Fibroblast of skin of back (primary cell): ENCODE results near the gene LRRC70.

Source experiments
- DNase-seq: peaks from one replicate; pipeline ENCODE4 v3.0.0-alpha.2; 2013

LRRC70 gene

DNA sequence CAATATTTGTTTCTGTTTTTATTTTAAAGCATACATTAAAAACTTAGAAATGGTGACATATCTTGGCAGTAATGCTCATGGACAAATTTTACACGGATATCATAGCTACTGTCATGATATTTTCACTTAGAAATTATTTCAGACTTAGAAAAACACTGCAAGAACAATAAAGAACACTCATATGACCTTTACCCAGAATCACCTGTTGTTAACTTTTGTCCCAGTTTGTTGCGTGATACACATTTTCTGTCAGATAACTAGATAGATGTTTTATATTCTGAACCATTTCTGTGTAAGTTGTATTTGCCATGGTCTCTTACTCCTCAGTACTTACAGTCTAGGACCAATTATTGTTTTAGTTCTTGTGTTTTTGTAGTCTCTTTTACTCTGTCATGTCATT is 3.6 kb upstream of the LRRC70 start:
- DNase-seq, result no peak

DNA sequence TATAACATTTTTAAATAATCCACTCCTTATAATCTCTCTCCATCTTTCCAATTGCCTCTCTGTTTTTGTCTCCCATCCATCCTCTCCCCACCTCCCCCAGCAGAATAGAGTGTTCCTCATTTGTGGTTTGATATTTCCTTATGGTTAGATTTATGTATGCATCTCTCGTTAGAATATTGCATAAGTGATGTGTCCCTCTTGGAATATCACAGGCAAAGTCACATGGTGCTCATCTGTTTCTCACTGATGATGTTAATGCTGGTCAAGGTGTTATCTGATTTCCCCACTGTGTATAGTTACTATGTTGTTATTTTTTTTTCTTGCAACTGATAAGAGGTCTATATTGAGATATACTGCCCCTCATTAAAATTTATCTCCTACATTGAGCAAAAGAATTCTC is 3.1 kb upstream of the LRRC70 start:
- no peak for DNase-seq

DNA sequence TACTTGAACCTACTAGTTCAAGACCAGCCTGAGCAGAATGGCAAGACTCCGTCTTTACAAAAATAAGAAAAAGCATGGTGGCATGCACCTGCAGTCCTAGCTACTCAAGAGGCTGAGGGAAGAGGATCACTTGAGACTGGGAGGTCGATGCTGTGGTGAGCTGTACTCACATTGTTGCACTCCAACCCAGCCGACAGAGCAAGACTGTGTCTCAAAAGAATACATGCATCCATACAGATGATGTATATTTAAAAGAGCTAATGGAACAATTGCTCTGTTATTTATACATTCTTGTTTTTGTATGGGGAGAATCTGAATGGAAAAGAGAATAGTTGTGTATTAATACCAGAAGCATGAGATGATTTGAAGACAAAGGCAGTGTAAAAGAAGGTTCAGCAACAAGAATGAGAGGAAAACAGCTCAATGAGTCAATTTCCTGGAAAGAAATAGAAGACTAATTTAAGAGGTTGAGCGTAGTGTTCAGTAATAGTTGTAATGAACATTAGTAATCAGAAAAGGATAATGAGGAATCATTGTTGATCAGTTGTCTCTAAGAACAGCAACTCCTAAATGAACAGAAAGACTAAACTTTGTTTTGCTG is 1.9 kb upstream of the LRRC70 start:
- DNase-seq, result no peak

DNA sequence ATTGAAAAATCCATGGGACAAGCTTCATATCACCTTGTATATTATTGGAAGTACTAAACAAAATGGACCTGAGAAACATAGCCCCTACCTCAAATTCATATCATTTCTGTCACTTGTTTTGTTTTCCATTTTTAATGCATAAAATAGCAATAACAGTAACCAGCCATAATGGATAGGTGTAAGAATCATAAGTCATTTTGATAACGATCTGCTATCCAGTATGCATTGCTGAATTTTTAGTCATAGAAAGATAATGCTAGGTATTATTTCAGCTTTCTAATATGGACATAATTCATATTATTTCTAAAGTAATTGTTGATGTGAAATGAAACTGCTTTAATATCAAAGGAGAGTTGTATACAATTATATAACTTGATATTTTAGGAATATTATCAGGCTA is 1.1 kb upstream of the LRRC70 start:
- DNase-seq, result no peak

DNA sequence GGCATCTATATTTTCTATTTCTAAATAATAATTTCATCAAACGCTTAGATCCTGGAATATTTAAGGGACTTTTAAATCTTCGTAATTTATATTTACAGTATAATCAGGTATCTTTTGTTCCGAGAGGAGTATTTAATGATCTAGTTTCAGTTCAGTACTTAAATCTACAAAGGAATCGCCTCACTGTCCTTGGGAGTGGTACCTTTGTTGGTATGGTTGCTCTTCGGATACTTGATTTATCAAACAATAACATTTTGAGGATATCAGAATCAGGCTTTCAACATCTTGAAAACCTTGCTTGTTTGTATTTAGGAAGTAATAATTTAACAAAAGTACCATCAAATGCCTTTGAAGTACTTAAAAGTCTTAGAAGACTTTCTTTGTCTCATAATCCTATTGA is 1.1 kb downstream of the LRRC70 start:
- no peak for DNase-seq

DNA sequence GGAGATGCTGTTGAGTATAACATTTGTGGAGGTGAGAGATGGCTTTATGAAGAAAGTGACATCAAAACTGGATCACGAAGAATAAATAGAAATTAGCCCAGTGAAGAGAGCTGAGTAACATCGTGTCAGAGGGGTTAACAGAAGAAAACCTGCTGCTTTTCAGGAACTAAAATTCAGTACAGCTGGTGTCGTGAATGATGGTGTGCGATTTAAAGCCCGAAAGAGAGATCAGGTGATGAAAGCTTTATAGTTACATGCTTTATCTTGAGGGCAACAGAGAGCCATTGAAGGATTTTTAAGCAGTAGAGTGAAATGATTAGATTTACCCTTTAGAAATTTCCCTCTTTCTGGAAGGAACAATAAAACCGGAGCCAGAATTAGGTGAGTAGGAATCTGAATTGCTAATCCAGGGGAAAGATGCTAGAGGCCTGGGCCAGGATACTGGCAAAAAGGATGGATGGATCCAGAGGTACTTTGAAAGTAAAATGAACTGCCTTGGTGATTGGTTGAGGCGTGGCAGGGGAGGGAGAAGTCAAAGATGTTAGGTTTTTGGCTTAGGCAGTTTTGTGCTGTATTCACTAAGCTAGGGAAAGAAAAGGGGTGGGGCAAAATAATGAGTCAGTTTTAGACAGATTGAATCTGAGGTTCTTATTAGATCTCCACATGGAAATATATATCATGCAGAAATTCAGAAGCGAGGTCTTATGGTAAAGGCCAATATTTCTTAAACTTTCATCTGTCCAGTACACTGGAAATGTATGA is 3.4 kb downstream of the LRRC70 start:
- no peak for DNase-seq

DNA sequence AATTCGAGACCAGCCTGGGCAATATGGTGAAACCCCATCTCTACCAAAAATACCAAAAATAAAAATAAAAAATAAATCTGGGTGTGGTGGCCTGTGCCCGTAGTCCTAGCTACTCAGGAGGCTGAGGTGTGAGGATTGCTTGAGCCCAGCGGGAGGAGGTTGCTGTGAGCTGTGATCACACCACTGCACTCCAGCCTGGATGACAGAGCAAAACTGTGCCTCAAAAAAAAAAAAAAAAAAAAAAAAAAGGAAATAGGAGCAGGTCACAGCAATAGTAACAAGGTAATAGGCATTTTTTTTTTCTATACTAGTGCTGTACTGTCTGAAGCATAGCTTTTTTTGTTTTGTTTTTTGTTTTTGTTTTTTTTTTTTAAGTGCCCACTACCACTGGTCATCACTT is 5.8 kb downstream of the LRRC70 start:
- no peak for DNase-seq

DNA sequence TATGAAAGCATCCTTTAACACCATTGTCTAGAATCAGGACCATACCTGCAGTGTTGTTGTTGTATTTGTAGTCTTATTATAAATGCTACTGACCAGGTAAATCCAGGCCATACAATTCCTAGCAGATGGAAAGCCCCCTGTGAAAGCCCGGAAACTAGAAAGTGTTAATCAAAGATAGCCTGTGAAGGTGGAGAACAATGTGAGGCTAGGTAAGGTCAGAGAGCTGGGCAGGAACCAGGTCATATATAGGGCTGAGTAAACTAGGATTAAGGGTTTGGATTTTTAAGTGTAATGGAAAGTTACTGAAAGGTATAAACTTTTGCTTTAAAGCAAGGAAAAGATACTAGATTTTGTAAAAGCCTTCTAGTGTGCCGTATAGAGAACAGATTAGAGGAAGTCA is 6.7 kb downstream of the LRRC70 start:
- DNase-seq, result no peak

DNA sequence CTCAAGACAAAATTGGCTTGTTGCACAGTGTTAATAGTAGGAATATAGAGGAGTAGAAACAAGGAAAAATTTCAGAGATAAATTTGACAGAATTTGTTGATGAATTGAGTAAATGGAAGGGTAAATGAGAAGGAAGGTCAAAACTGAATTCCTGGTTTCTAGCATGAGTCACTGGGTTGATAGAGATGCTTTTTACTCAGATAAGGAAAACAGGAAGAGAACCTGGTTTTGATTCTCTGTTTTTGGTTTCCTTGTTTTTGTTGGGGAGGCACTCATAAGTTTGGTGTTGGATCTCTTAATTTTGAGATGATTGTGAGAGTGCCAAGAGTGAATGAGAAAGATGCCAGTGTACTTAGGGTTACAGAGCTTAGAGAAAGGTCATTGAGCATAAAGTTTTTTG is 7.1 kb downstream of the LRRC70 start:
- DNase-seq, result no peak

DNA sequence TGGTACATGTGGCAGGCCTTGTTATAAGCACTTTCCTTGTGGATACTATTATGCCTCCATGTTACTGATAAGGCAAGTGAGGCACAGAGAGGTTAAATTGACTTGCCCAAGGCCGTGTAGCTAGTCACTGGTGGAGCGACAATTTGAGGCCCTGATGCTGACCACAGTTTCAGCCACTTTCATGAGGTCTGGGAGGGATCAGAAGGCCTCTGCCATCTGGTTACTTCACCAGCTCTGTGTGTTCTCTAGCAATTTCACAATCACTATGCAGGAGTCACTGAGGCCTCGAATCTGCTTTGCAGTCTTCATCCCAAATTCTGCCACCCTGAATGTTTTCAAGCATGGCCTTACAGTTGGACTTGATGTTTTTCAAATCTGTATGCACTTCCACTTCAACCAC is 9.1 kb downstream of the LRRC70 start:
- no peak for DNase-seq

DNA sequence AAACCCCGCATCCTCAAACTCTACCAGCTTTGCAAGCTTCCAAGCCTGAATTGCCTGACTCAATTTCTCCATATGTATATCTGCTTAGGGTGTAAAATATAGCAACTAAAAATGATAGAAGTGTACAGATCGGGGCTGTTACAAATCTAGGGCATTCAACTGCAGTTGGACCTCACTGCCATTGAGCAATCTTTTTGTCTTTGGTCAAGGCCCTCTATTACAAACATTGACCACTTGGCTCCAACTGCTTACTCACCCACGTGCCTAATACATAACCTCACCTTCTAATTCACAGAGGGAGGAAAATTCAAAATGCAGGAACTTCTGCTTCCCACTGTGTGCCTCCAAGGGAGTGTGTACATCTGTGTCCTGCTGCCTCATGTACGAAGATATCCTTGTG is 10.0 kb downstream of the LRRC70 start:
- no peak for DNase-seq

DNA sequence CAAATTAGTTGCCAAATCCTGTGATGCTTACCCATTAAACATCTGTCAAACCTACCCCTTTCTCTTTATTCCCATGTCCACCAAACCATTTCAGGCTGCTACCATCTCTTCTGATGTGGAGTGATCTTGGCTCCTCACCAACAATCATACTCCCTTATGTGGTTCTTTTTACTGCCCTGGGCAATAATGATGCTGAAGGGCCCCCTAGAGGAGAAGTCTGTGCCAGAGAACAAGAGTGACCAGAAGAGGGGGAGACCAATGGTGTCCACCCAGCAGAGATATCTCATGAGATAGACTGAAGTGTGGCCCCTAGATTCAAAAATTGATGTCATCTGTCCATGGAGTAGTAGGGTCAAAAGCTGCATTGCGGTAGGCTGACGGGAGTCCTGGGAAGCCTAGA is 10.9 kb downstream of the LRRC70 start:
- DNase-seq, result no peak

DNA sequence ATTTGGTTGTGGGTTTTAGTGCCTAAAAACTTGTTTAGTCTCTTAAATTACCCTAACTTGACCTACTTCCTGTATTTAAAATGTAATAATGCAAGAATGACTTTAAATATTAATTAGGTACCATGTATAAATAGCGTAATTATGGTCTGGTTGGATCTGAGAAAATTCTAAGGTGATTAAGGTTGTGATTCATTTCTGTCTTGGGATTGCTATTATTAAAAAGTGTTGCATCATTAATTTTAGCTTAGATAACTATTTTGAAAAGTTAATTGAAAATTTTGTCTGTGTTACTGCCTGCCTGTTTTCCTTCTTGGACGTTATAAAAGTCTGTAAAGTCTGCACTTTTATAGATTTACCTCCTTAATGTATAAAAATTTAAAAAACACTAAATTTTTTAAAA is 11.8 kb downstream of the LRRC70 start:
- DNase-seq, result no peak

DNA sequence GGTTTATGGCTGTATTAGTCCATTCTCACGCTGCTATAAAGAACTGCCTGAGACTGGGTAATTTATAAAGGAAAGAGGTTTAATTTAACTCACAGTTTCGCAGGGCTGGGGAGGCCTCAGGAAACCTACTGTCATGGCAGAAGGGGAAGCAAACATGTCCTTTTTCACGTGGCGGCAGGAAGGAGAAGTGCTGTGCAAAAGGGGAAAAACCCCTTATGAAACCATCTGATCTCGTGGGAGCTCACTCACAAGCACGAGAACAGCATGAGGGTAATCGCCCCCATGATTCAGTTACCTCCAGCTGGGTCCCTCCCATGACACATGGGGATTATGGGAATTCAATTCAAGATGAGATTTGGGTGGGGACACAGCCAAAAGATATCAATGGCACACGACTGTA is 13.9 kb downstream of the LRRC70 start:
- no peak for DNase-seq

DNA sequence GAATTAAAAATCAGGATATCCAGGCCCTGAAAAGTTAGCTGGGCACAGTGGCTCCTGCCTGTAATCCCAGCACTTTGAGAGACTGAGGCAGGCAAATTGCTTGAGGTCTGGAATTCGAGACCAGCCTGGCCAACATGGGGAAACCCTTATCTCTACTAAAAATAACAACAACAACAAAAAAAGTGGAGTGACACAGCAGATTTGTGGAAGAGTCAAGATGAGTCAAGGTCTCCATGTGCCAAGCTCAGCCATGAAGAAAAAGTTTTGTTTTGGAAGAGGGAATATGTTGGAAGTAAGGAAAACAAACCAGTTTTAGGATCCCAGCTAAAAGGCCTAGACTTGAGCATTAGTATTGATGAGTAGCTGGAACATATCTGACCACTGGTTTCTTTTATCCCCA is 14.7 kb downstream of the LRRC70 start:
- peak; percentile 36 for DNase-seq

DNA sequence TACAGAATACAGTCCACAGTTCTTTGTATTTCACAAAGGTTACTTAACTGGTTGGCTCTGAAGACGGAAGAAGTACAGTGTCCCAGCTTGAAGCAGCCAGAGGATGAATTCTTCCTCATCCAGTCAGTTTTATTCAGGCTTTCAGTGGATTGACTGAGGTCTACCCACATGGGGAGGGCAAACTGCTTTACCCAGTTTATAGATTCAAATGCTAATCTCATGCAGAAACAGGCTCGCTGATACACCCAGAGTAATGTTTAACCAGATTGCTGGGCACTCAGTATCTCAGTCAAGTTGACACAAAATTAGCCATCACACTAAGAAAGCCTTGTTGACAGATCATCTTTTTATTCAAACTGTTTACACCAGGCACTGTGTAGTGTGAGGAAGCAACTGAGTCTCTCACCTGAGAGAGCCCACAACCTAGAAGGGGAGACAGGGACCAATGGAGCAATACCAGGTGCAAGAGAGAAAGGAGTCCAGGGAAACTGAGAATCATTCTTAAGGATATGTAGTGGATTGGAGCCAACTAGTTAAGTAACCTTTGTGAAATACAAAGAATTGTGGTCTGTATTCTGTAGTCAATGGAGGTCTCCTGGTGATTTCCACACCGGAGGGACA is 15.9 kb downstream of the LRRC70 start:
- no peak for DNase-seq

DNA sequence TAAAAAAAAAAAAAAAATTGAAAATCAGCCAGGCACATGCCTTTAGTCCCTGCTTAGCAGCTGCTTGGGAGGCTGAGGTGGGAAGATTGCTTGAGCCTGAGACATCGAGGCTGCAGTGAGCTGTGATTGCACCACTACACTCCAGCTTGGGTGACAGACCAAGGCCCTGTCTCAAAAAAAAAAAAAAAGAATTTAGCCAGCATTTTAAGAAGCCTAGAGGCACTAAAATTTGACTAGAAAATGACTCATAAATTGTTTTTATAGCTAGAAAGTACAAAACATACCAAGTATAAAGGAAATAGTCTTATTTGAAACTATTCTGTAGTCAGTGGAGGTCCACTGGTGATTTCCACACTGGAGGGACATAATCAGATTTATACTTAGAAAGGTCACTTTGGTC is 17.5 kb downstream of the LRRC70 start:
- DNase-seq, result peak; percentile 32

DNA sequence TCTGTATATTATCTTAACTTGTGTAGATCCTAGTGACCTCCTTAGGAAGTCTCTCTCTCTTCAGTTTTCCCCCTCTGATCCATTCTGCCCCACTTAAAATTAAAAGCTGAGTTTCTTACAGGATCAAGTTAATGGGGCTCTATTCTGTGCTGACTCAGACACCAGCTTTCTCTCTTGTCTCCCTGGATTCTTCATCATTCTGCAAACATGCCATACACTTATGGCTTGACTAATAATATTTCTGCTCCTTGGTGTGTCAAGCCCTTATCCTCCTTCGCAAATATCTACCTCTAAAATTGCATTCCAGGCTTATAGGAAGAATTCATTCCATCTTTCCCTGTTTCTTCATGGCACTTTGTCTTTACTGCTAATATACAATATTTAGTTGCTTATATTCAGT is 18.1 kb downstream of the LRRC70 start:
- DNase-seq, result peak; percentile 15

DNA sequence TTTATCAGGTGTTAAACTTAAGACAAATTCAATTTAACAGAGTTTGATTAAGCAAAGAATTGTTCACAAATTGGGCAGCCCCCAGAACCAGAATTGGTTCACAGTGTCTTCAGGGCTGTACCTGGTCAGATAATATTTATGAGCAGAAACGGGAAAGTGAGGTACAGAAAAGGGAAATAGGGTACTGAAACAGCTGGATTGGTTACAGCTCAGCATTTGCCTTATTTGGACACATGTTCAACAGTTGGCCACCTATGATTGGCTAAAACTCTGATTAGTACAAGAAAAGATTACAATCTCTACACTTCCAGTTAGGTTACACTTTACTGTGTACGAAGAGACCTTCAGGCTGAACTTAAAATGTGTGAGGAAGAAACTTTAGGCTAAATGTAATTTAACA is 18.7 kb downstream of the LRRC70 start:
- no peak for DNase-seq

DNA sequence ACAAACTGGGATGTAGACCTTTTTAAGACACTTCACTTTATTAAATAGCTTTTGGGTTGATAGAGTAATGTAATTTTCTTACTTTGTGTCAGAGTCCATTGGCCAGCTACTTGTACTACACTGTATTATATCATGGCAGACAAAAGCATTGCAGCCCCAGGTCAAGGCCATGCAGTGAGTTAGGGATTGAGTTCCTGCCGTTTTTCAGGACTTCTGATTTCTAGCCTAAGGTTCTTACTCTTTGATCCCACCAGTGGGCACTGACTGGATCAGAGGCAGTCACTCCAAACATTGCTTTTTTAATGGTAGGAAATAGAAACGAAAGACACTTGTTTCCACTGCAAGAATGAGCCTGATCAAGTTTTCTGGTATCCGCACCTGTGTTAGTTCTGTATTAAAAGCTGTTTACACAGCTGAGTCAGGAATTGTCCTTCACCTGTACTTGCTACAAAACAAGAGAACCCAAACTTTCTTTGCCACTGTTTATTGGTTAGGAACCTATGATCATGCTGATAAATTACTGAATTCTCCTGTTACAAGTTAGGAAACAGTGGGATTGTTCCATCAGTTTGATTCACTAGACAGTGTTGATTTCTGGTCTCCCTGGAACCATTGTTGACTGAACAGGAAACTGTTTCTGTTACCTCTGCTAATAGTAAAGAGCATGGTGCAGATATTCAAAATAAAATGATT is 22.1 kb downstream of the LRRC70 start:
- no peak for DNase-seq

DNA sequence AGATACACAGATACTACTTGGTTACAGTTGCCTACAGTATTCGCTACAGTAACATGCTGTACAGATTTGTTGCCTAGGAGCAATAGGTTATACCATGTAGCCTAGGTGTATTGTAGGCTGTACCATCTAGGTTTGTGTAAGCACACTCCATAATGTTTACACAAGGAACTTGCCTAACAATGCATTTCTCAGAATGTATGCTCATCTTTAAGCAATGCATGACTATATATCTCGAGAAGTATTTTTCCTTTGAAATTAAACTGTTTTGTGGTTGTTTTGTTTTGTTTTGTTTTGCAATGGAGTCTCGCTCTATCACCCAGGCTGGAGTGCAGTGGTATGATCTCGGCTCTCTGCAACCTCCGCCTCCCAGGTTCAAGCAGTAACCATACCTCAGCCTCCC is 25.3 kb downstream of the LRRC70 start:
- DNase-seq, result no peak

DNA sequence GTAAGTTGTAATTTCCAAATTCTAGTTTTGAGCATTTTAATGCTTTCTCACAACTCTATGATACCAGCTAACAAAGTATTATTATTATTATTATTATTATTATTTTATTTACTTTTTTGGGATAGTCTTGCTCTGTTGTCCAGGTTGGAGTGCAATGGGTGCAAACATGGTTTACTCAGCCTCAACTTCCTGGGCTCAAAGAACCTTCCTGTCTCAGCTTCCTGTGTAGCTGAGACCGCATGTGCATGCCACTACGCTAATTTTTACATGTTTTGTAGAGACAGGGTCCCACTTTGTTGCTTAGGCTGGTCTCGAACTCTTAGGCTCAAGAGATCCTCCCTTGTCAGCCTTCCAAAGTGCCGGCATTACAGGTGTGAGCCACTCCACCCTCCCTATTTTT is 27.0 kb downstream of the LRRC70 start:
- no peak for DNase-seq

DNA sequence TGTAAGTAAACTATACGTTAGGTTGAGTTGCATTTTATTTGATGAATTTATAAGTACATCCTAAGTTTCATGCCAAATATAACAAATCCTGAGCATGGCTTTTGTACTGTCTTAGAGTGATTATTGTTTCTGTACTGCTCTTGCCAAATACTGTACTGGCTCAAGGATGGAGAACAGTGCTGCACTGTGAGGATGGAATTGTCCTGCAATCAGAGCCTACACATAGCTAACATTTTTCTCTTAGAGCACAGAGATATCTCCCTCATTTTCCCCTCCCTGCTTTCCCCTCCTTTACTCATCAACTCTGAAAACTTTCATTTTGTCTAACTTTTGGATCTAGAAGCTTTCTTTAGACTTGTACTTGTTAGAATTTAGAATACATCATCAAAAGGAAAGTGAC is 28.3 kb downstream of the LRRC70 start:
- DNase-seq, result peak; percentile 20

DNA sequence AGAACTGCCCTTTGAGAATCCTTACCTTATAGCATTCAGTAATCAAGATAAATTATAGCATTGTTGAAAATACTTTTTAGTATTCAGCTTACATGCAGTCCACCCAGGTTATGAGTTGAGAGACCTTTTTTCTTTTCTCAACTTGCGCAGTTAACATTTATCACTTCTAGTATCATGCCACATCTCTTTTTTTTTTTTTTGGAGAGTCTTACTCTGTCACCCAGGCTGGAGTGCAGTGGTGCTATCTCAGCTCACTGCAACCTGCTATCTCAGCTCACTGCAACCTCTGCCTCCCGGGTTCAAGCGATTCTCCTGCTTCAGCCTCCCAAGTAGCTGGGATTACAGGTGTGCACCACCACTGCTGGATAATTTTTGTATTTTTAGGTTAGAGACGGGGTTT is 29.0 kb downstream of the LRRC70 start:
- DNase-seq, result no peak
